ENCODE measurements around the gene IFIT2. TPM values are rescaled to one million over a fixed set of nuclear protein-coding genes. Genes with fewer than 3 reads are reported as not detected.

The IFIT2 gene
- total RNA-seq, 1 experiment from 2014 or later: not detected

DNA sequence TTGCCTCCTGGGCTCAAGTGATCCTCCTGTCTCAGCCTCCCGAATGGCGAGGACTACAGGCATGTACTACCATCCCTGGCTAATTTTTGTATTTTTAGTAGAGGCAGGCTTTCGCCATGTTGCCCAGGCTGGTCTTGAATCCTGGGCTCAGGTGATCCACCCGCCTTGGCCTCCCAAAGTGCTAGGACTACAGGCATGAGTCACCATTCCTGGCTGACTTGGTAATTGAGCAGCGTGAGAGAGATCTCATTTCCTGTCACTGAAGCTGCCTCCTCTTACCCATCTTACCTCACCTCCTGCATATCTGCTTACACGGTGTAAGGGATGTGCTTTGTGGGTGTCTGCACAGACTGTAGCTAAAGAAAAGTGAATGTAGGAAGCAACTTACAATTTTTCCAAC lies 35.6 kb downstream of the IFIT2 start:
- H3K4me3 Mint-ChIP-seq: no peak overlapping the region
- H3K27ac Mint-ChIP-seq: no peak overlapping the region

More for the DNA sequence above, 35.6 kb downstream of the IFIT2 start:
- Mint-ChIP-seq H3K4me1 (peaks cover 22% of the 10 kb centered on the region in 2 experiments), H3K9me3 (no peaks in the 10 kb centered on the region), H3K36me3 (ENCODE audit: insufficient read depth in 1 of 3, low read depth in 3 of 3) (no peaks in the 10 kb centered on the region), H3K27me3 (ENCODE audit: low read depth) (no peaks in the 10 kb centered on the region)
- no peaks in the 10 kb centered on the region for H4K20me1 ChIP-seq (ENCODE audit: control insufficient read depth, insufficient read depth, insufficient read length)
- WGBS (ENCODE audit: extremely low coverage, insufficient read length, low lambda C conversion rate): no CpG with 5 or more reads among the region's 6 CpGs
- no peak overlapping the region for H3K23ac ChIP-seq (ENCODE audit: insufficient read length, low read depth, low read length)
- H2AK5ac ChIP-seq (ENCODE audit: insufficient read length, low read length): no peak overlapping the region
- H2AFZ ChIP-seq (ENCODE audit: low read length): no peak overlapping the region
- no peak overlapping the region for H3K18ac ChIP-seq (ENCODE audit: insufficient read length, low read depth, low read length)
- H3K9ac ChIP-seq (ENCODE audit: extremely low read depth, insufficient read length, low read length): no peak overlapping the region
- no peaks in the 10 kb centered on the region for H3K79me1 ChIP-seq (ENCODE audit: insufficient read depth, low read depth, low read length, poor library complexity, severe bottlenecking)
- H2BK15ac ChIP-seq (ENCODE audit: low read depth, low read length): no peak overlapping the region
- no peaks in the 10 kb centered on the region for H3K27me3 ChIP-seq (ENCODE audit: insufficient read depth, low read length)
- no peak for DNase-seq
- H3K9me3 ChIP-seq (ENCODE audit: control insufficient read depth, low read depth, low read length): no peaks in the 10 kb centered on the region
- H3K23me2 ChIP-seq (ENCODE audit: insufficient read length, low read depth, low read length, poor library complexity, severe bottlenecking): no peaks in the 10 kb centered on the region
- H2BK12ac ChIP-seq (ENCODE audit: insufficient read length, low read depth, low read length): no peak overlapping the region
- no peak overlapping the region for H4K8ac ChIP-seq (replicated peaks; ENCODE audit: insufficient read length, low read depth, low read length)
- H3K56ac ChIP-seq (ENCODE audit: insufficient read length, low read depth, low read length): no peak overlapping the region
- H3K27ac ChIP-seq (ENCODE audit: insufficient read length, low read depth, low read length): no peak overlapping the region
- peaks cover 15% of the 10 kb centered on the region for H3K4me1 ChIP-seq (ENCODE audit: insufficient read depth, low read length)
- no peak overlapping the region for H3K4ac ChIP-seq (ENCODE audit: low read depth, low read length)
- no peak overlapping the region for H2BK5ac ChIP-seq (ENCODE audit: insufficient read length, low read length)
- TF ChIP-seq, protein P1, sequence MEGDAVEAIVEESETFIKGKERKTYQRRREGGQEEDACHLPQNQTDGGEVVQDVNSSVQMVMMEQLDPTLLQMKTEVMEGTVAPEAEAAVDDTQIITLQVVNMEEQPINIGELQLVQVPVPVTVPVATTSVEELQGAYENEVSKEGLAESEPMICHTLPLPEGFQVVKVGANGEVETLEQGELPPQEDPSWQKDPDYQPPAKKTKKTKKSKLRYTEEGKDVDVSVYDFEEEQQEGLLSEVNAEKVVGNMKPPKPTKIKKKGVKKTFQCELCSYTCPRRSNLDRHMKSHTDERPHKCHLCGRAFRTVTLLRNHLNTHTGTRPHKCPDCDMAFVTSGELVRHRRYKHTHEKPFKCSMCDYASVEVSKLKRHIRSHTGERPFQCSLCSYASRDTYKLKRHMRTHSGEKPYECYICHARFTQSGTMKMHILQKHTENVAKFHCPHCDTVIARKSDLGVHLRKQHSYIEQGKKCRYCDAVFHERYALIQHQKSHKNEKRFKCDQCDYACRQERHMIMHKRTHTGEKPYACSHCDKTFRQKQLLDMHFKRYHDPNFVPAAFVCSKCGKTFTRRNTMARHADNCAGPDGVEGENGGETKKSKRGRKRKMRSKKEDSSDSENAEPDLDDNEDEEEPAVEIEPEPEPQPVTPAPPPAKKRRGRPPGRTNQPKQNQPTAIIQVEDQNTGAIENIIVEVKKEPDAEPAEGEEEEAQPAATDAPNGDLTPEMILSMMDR (conservative IDR thresholded peaks at IDR 0.05): no peak
- no peak overlapping the region for H3T11ph ChIP-seq (ENCODE audit: low read length)
- no peak overlapping the region for H3K14ac ChIP-seq (ENCODE audit: insufficient read depth, low read length)
- no peak overlapping the region for H3K4me2 ChIP-seq (ENCODE audit: insufficient read depth, insufficient read length, low read length)
- H4K5ac ChIP-seq (ENCODE audit: insufficient read length, low read depth, low read length): no peak overlapping the region
- no peak overlapping the region for H2BK120ac ChIP-seq (ENCODE audit: low read depth, low read length, poor library complexity, severe bottlenecking)
- H4K91ac ChIP-seq (ENCODE audit: insufficient read length, low read depth, low read length): no peak overlapping the region
- no peaks in the 10 kb centered on the region for H3K79me2 ChIP-seq (ENCODE audit: insufficient read depth, low read length)
- no peak overlapping the region for H2BK20ac ChIP-seq (ENCODE audit: low read depth, low read length, poor library complexity, severe bottlenecking)

Data from H9 (cell line).